Neuronal stem cell (in vitro differentiated cells): ENCODE data around the gene MAGI1.
"Not testable (repeated sequence)": the region's sequence is repeated elsewhere in the genome, so short reads cannot be mapped to it uniquely, and the experiment has no call there.

Experiments
- DNase-seq: peaks from one replicate; pipeline ENCODE4 v3.0.0-alpha.2; 2013; ENCODE audit warnings: low spot score
- H2AFZ ChIP-seq: one replicate; pipeline ENCODE4 v1.6.1; 2013; ENCODE audit warnings: mild to moderate bottlenecking, low read length, inconsistent platforms
- H2AK5ac ChIP-seq: 2 replicates; pipeline ENCODE4 v1.6.1; 2013; ENCODE audit warnings: low read depth, mild to moderate bottlenecking, inconsistent platforms, low read length, moderate library complexity, mixed read lengths
- H2BK120ac ChIP-seq: 2 replicates; pipeline ENCODE4 v1.6.1; 2013; ENCODE audit warnings: low read depth, mild to moderate bottlenecking, inconsistent platforms, low read length, moderate library complexity, mixed read lengths
- H2BK12ac ChIP-seq: one replicate; pipeline ENCODE4 v1.6.1; 2013; ENCODE audit warnings: low read length, inconsistent platforms
- H2BK15ac ChIP-seq: 2 replicates; pipeline ENCODE4 v1.6.1; 2013; ENCODE audit warnings: mild to moderate bottlenecking, low read length, inconsistent platforms, mixed read lengths
- H2BK5ac ChIP-seq: one replicate; pipeline ENCODE4 v1.6.1; 2013; ENCODE audit warnings: inconsistent platforms, mild to moderate bottlenecking, low read length, moderate library complexity
- H3K14ac ChIP-seq: one replicate; pipeline ENCODE4 v1.6.1; 2013; ENCODE audit warnings: low read length, inconsistent platforms
- H3K18ac ChIP-seq: 2 replicates; pipeline ENCODE4 v1.6.1; 2013; ENCODE audit warnings: low read length, inconsistent platforms
- H3K23ac ChIP-seq: 2 replicates; pipeline ENCODE4 v1.6.1; 2013; ENCODE audit warnings: low read depth, mild to moderate bottlenecking, mixed read lengths, low read length, inconsistent platforms; ENCODE audit not compliant: poor library complexity
- H3K27ac ChIP-seq: replicated peaks from 3 replicates; pipeline ENCODE4 v1.5.1; 2013; ENCODE audit warnings: low read length, inconsistent platforms
- H3K27me3 ChIP-seq, 3 experiments: 2 replicates each; pipeline ENCODE4 v1.6.1; 2013; ENCODE audit warnings: low read length in 3 of 3, mild to moderate bottlenecking in 2 of 3, inconsistent platforms in 1 of 3, low read depth in 1 of 3, mixed read lengths in 1 of 3, moderate library complexity in 1 of 3; ENCODE audit not compliant: control insufficient read depth in 3 of 3, insufficient read depth in 3 of 3
- H3K36me3 ChIP-seq, 2 donors: replicated peaks in 1 of 2; 2 replicates each; pipeline ENCODE4 v1.6.1; 2013; ENCODE audit warnings: low read length in 2 of 2; ENCODE audit not compliant: control insufficient read depth in 2 of 2, insufficient read depth in 2 of 2
- H3K4ac ChIP-seq: 2 replicates; pipeline ENCODE4 v1.6.1; 2013; ENCODE audit warnings: inconsistent platforms, mild to moderate bottlenecking, low read length, moderate library complexity
- H3K4me1 ChIP-seq, 2 donors: 1 replicate in 1 of 2; 2 replicates in 1 of 2; pipeline ENCODE4 v1.6.1; 2013; ENCODE audit warnings: low read length in 2 of 2, low read depth in 1 of 2; ENCODE audit not compliant: control insufficient read depth in 2 of 2, insufficient read depth in 1 of 2
- H3K4me2 ChIP-seq: one replicate; pipeline ENCODE4 v1.6.1; 2013; ENCODE audit warnings: mild to moderate bottlenecking, low read length, inconsistent platforms; ENCODE audit not compliant: insufficient read depth, poor library complexity, severe bottlenecking
- H3K4me3 ChIP-seq, 2 donors: 2 replicates each; pipeline ENCODE4 v1.5.1; 2013; ENCODE audit warnings: low read length in 2 of 2, mild to moderate bottlenecking in 2 of 2, inconsistent platforms in 1 of 2, moderate library complexity in 1 of 2
- H3K79me1 ChIP-seq: one replicate; pipeline ENCODE4 v1.6.1; 2013; ENCODE audit warnings: low read depth, mild to moderate bottlenecking, inconsistent platforms, low read length, moderate library complexity
- H3K9ac ChIP-seq: one replicate; pipeline ENCODE4 v1.6.1; 2013; ENCODE audit warnings: mild to moderate bottlenecking, low read depth, low read length, inconsistent platforms; ENCODE audit not compliant: poor library complexity
- H3K9me3 ChIP-seq, 2 donors: replicated peaks in 1 of 2; 2 replicates each; pipeline versions ENCODE3 to v1.6.1; 2013; ENCODE audit warnings: low read length in 2 of 2, mild to moderate bottlenecking in 2 of 2, inconsistent platforms in 1 of 2, low read depth in 1 of 2, mixed read lengths in 1 of 2, moderate library complexity in 1 of 2; ENCODE audit not compliant: control insufficient read depth in 2 of 2, insufficient read depth in 1 of 2
- H4K8ac ChIP-seq: one replicate; pipeline ENCODE4 v1.6.1; 2013; ENCODE audit warnings: low read depth, mild to moderate bottlenecking, inconsistent platforms, low read length, moderate library complexity
- H4K91ac ChIP-seq: one replicate; pipeline ENCODE4 v1.6.1; 2013; ENCODE audit warnings: low read length, low read depth, mild to moderate bottlenecking, inconsistent platforms; ENCODE audit not compliant: poor library complexity
- WGBS, 2 donors: extraction: QIAGEN DNeasy Blood & Tissue Kit; methylation state at CpG; one replicate each; pipeline ENCODE4 v1.1.7; 2013; ENCODE audit warnings: missing lambda C conversion rate in 2 of 2, mixed read lengths in 1 of 2; ENCODE audit not compliant: insufficient read length in 2 of 2, insufficient replicate concordance in 1 of 2; ENCODE audit errors: extremely low coverage in 2 of 2; 5-methylcytosine and 5-hydroxymethylcytosine counted together

The MAGI1 gene

DNA sequence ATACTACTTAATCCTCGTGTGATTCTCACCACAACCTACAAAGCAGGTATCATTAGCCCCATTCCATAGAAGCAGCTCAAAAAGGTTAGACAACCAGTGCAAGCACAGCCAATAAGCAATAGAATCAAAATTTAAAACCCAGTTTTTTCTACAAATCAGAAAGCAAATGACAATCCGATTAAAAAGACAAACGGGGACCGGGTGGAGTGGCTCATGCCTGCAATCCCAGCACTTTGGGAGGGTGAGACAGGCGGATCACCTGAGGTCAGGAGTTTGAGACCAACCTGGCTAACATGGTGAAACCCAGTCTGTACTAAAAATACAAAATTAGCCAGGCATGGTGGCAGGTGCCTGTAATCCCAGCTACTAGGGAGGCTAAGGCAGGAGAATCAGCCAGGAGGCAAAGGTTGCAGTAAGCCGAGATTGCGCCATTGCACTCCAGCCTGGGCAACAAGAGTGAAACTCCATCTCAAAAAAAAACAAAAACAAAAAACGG, 430.7 kb downstream of the MAGI1 start:
- not testable (repeated sequence) for H2BK120ac ChIP-seq, H3K4ac ChIP-seq, H3K79me1 ChIP-seq, H3K36me3 ChIP-seq, H3K18ac ChIP-seq, DNase-seq, H3K27me3 ChIP-seq, H3K4me2 ChIP-seq, H3K9ac ChIP-seq, H3K27ac ChIP-seq, H2AK5ac ChIP-seq, H3K9me3 ChIP-seq, H3K23ac ChIP-seq, H3K4me1 ChIP-seq, H3K4me3 ChIP-seq, H4K8ac ChIP-seq, H4K91ac ChIP-seq, H2BK12ac ChIP-seq, H2AFZ ChIP-seq, H3K14ac ChIP-seq, H2BK5ac ChIP-seq, H2BK15ac ChIP-seq
- no CpG with 5 or more reads among the region's 8 CpGs for WGBS, 2 donors

DNA sequence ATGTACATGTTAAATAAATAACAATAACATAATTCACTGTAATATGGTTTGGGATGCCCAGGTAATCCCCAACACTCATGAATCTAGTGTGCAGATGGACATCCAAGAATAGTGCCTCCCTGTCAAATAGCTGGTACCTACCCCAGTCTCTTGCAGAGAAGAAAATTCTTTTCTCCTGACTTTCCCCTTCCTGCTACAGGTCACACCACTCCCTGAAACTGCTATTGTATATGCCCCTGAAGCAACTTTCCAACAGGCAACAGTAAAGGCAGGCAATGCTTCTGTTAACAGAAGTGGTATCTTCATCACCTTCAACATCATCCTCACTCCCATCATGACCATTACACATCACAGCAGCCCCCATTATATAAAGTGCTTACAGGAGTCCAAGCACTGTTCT, 431.6 kb downstream of the MAGI1 start:
- Histone ChIP-seq H3K4me3 (no peak overlapping the region), H3K9ac (no peak overlapping the region), H3K27me3 (no peaks in the 10 kb centered on the region), H2BK15ac (no peak overlapping the region), H2BK12ac (no peak overlapping the region), H4K91ac (no peak overlapping the region), H2AFZ (no peak overlapping the region), H3K4ac (no peak overlapping the region), H3K36me3 (no peaks in the 10 kb centered on the region), H2BK120ac (no peak overlapping the region), H2BK5ac (no peak overlapping the region), H4K8ac (no peak overlapping the region), H3K23ac (no peak overlapping the region), H3K9me3 (no peaks in the 10 kb centered on the region), H3K14ac (no peak overlapping the region), H3K4me1 (peaks cover 2% of the 10 kb centered on the region in 2 donors), H3K18ac (no peak overlapping the region), H3K27ac (peak overlapping the region; percentile 19), H3K4me2 (no peak overlapping the region), H2AK5ac (no peak overlapping the region), H3K79me1 (no peaks in the 10 kb centered on the region)
- DNase-seq = no peak

DNA sequence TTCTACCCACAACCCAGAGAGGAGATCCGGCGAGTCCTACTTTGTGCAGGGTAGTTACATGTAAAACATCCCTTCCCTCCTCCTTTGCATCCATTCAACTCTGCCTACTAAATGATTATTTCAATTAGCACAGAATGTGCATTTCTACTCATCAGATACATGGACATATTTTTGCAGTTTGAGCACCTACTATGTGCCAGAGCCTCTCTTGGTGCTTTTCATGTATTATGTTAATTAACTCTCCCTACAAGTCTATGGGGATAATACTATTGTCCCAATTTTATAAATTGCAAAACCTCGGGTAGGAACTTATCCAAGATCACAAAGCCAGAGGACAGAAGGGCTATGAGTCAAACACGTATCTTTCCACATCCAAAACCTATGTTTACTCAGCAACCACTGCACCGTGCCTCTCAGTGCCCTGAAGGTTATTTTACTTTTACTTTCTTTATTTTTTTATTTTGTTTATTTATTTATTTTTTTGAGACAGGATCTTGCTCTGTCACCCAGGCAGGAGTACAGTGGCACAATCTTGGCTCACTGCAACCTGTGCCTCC, 432.8 kb downstream of the MAGI1 start:
- H3K4ac ChIP-seq = no peak overlapping the region
- no peak overlapping the region for H3K4me2 ChIP-seq
- no peak overlapping the region for H4K91ac ChIP-seq
- H3K27me3 ChIP-seq = no peaks in the 10 kb centered on the region
- H3K9me3 ChIP-seq = no peaks in the 10 kb centered on the region
- WGBS, 2 donors = no CpG with 5 or more reads among the region's 5 CpGs
- no peak overlapping the region for H4K8ac ChIP-seq
- no peak for DNase-seq
- no peak overlapping the region for H3K14ac ChIP-seq
- H3K36me3 ChIP-seq = no peaks in the 10 kb centered on the region
- H3K18ac ChIP-seq = no peak overlapping the region
- no peak overlapping the region for H2BK15ac ChIP-seq
- H3K27ac ChIP-seq = no peak overlapping the region
- H2BK12ac ChIP-seq = no peak overlapping the region
- H3K4me1 ChIP-seq = peaks cover 2% of the 10 kb centered on the region in 2 donors
- no peak overlapping the region for H2BK120ac ChIP-seq
- no peak overlapping the region for H3K4me3 ChIP-seq
- no peak overlapping the region for H2BK5ac ChIP-seq
- no peak overlapping the region for H3K9ac ChIP-seq
- H3K79me1 ChIP-seq = no peaks in the 10 kb centered on the region
- H2AFZ ChIP-seq = no peak overlapping the region
- H3K23ac ChIP-seq = no peak overlapping the region
- no peak overlapping the region for H2AK5ac ChIP-seq

DNA sequence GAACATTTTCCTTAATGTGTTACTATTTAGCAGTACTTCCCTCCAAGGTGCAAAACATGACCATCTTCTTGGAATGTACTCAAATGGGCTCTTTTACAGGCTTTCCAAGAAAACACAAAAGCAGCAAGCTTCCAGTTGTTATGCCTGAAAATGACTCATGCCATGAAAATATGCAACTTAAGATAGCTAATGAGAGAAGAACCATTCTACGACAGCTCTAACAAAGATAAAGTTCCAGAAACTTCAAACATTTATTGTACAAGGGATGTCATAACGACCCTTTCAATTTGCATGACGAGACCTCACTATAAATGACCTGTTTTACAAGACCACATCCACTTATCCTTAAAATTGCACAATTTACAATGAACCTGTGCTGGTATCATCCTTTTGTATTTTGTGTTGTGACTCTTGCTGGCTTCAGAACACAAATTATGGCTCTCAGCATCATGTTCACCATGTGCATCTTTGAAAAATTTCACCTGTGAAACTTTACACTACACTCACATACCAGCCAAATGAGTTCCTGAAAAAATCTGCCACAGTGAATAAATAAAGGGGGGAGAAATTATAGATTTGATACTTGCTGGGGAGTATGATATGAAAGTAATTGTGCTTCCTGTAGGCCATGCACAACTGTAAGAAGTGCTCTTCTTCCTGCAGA, 433.7 kb downstream of the MAGI1 start:
- Histone ChIP-seq H3K36me3 (no peaks in the 10 kb centered on the region), H4K91ac (no peak overlapping the region), H3K9me3 (no peaks in the 10 kb centered on the region), H3K23ac (no peak overlapping the region), H2BK5ac (no peak overlapping the region), H3K4me2 (no peak overlapping the region), H2BK120ac (no peak overlapping the region), H3K4me1 (peaks cover 2 to 5% of the 10 kb centered on the region in 2 donors), H3K4me3 (no peak overlapping the region), H4K8ac (no peak overlapping the region), H3K9ac (no peak overlapping the region), H2BK15ac (no peak overlapping the region), H2AFZ (no peak overlapping the region), H2AK5ac (no peak overlapping the region), H3K27me3 (no peaks in the 10 kb centered on the region), H3K4ac (no peak overlapping the region), H3K27ac (no peak overlapping the region), H3K79me1 (no peaks in the 10 kb centered on the region), H3K14ac (no peak overlapping the region), H3K18ac (no peak overlapping the region), H2BK12ac (no peak overlapping the region)
- no CpG with 5 or more reads among the region's 3 CpGs for WGBS, 2 donors
- no peak for DNase-seq
